Heart right ventricle (tissue), 16 donors: ENCODE data around the gene TMEM18. TPM values are rescaled to one million over a fixed set of nuclear protein-coding genes. Genes with fewer than 3 reads are reported as not detected.

Source experiments
- ATAC-seq, 8 donors: fragments of 200-7000 bp; cut with Tn5 transposase; one replicate each; pipeline ENCODE4 v1.9.1; 2020; ENCODE audit warnings: mild to moderate bottlenecking in 8 of 8, moderate library complexity in 8 of 8, moderate number of reproducible peaks in 1 of 8
- DNase-seq, 2 donors: peaks; one replicate each; pipeline ENCODE4 v3.0.0-alpha.2; 2020
- H3K27ac ChIP-seq, 10 donors: fragments of 200-600 bp; sonication (generic) in 2 of 10; one replicate each; pipeline versions ENCODE4 v1.5.0 to v1.8.0; 2020 to 2022; ENCODE audit warnings: mild to moderate bottlenecking in 3 of 10
- H3K27me3 ChIP-seq, 7 donors: fragments of 200-600 bp; one replicate each; pipeline ENCODE4 v1.8.0; 2021 to 2022; ENCODE audit warnings: mild to moderate bottlenecking in 2 of 7
- H3K36me3 ChIP-seq, 9 donors: fragments of 200-600 bp; sonication (generic) in 1 of 9; one replicate each; pipeline versions ENCODE4 v1.5.0 to v1.8.0; 2020 to 2022; ENCODE audit warnings: mild to moderate bottlenecking in 2 of 9
- H3K4me1 ChIP-seq, 9 donors: fragments of 200-600 bp; sonication (generic) in 1 of 9; one replicate each; pipeline versions ENCODE4 v1.5.0 to v1.8.0; 2020 to 2022; ENCODE audit warnings: mild to moderate bottlenecking in 4 of 9
- H3K4me3 ChIP-seq, 10 donors: fragments of 200-600 bp; sonication (generic) in 2 of 10; one replicate each; pipeline versions ENCODE4 v1.5.0 to v1.8.0; 2020 to 2022; ENCODE audit warnings: mild to moderate bottlenecking in 7 of 10, moderate library complexity in 2 of 10
- H3K9me3 ChIP-seq, 11 donors: fragments of 200-600 bp in 10 of 11; sonication (generic) in 2 of 11; one replicate each; pipeline versions ENCODE4 v1.5.0 to v1.8.0; 2013 to 2022; ENCODE audit warnings: mild to moderate bottlenecking in 2 of 11, control low read depth in 1 of 11, moderate library complexity in 1 of 11
- WGBS, 2 donors: extraction: QIAGEN DNeasy Blood & Tissue Kit; methylation state at CpG; one replicate each; pipeline ENCODE4 v1.1.7; 2013; ENCODE audit warnings: inconsistent platforms in 1 of 2; 5-methylcytosine and 5-hydroxymethylcytosine counted together
- intact Hi-C, 10 donors: fragments of 100-400 bp; cut with DNase I; formaldehyde crosslinking; loops; one replicate each; pipeline versions ENCODE4 v1.11.1 to v1.14.2; 2022
- polyA plus RNA-seq, 2 donors: library from polyadenylated mRNA; stranded (reverse); fragments of 200-250 nt; gene quantifications; one replicate each; pipeline ENCODE4 v1.2.3, GENCODE V29; 2013
- total RNA-seq, 10 donors: library from RNA; stranded (reverse); fragmentation: NEBNext Ultra II Directional in 3 of 10; extraction: Animal tissue kit (Norgen Biotek cat#: 25700) in 3 of 10; gene quantifications; one replicate each; pipeline versions ENCODE4 v1.2.1 to v1.2.4, GENCODE V29; 2021 to 2023
- TF ChIP-seq, protein P1 (sequence below), 9 donors: fragments of 200-600 bp; sonication (generic) in 2 of 9; IDR thresholded peaks; one replicate each; pipeline versions ENCODE4 v1.5.0 to v1.8.0; 2021 to 2022; ENCODE audit warnings: antibody characterized with exemption in 9 of 9, mild to moderate bottlenecking in 5 of 9, moderate library complexity in 1 of 9
- donor health status: Arrhythmogenic right ventricular cardiomyopathy.
- donor health status: ischemic (EF 13 %, LVEDD 7.1; RV severe dilation, severe dysfunction).
- donor health status: healthy with polysubstance abuse.
- donor health status: DM: no; HTN: yes; CAD: no.
- donor health status: DM: no; HTN: no; CAD: no.
- donor health status: ischemic (EF 25% LVEDD 6.9; RV normal size, moderate dysfunction).
- donor health status: ischemic (EF 25% LVEDD 5.7; RV mildly dilated, moderate dysfunction).
- donor health status: healthy.
- donor health status: DM: yes; HTN: yes; CAD: no.
- donor health status: Ischemic cardiomyopathy.
- donor health status: ischemic (EF 35%, LVEDD 5.7; RV mildly dilated, moderate dysfunction).
- donor health status: nonischemic (EF 11% LVEDD 7.7; RV severe dilation, severe dysfunction).
- donor health status: DM: yes; HTN: yes; CAD: no.
- donor health status: PGD.
- donor health status: ischemic (EF 29% LVEDD 5.4; RV normal size, mild dysfunction).
- donor health status: nonischemic (EF 23%, LVEDD 6.1; RV moderate dilation, normal function).

The TMEM18 gene
- total and polyA plus RNA-seq, 12 donors = 10.1 to 21.9 (median 12.2) TPM

DNA sequence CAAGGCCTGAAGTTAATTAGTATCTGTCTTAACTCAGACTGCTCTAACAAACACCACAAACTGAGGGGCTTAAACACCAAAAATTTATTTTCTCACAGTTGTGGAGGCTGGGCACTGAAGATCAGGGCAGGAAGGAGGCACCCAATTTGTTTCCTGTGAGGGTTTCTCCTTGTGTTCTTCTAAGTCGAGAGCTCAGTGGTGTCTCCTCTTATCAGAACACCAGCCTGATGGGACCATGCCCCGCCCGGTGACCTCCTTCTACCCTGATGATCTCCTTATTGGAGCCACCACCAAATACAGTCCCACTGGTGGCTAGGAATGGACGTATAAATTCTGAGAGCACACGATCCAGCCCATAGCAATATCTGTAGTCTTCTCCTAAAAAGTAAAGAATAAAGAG lies 20.5 kb downstream of the TMEM18 start:
- ATAC-seq = no peak
- peaks cover 4 to 47% (median 23%) of the 10 kb centered on the region in 7 donors for H3K27me3 ChIP-seq
- no peak for DNase-seq
- intact Hi-C loops = no loop called here
- WGBS, 2 donors = 75 to 82% methylated on average over 5 of the region's 5 CpGs
- no peak overlapping the region for H3K27ac ChIP-seq
- peaks cover 0 to 7% (median 0%) of the 10 kb centered on the region in 9 donors for H3K4me1 ChIP-seq
- H3K4me3 ChIP-seq = no peak overlapping the region
- no peaks in the 10 kb centered on the region for H3K36me3 ChIP-seq
- TF ChIP-seq, protein P1, sequence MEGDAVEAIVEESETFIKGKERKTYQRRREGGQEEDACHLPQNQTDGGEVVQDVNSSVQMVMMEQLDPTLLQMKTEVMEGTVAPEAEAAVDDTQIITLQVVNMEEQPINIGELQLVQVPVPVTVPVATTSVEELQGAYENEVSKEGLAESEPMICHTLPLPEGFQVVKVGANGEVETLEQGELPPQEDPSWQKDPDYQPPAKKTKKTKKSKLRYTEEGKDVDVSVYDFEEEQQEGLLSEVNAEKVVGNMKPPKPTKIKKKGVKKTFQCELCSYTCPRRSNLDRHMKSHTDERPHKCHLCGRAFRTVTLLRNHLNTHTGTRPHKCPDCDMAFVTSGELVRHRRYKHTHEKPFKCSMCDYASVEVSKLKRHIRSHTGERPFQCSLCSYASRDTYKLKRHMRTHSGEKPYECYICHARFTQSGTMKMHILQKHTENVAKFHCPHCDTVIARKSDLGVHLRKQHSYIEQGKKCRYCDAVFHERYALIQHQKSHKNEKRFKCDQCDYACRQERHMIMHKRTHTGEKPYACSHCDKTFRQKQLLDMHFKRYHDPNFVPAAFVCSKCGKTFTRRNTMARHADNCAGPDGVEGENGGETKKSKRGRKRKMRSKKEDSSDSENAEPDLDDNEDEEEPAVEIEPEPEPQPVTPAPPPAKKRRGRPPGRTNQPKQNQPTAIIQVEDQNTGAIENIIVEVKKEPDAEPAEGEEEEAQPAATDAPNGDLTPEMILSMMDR (IDR thresholded peaks at IDR 0.05) = no peak
- H3K9me3 ChIP-seq = no peaks in the 10 kb centered on the region

DNA sequence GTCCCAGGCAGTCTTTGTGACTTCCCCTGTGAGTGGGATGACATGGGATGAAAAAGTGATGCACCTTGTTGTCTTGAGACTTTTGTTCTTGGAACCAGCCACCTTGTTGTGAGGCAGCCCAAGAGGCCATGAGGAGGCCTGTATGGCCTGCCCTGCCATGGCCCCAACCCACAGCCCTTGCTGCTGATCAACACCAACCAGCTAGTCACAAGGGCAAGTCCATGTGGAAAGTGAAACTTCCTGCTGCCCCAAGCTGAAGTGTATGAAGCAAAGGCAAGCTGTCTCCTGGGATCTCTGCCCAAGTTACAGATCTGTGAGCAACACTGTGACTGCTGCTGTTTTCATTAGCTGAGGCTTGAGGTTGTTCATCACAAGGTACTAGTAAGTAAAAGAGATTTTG lies 21.6 kb downstream of the TMEM18 start:
- peaks cover 4 to 37% (median 16%) of the 10 kb centered on the region in 7 donors for H3K27me3 ChIP-seq
- ATAC-seq (no peak), DNase-seq (no peak)
- no peak overlapping the region for H3K4me3 ChIP-seq
- peaks cover 0 to 4% (median 0%) of the 10 kb centered on the region in 9 donors for H3K4me1 ChIP-seq
- TF ChIP-seq, protein P1 (IDR thresholded peaks at IDR 0.05) = no peak
- intact Hi-C loops = no loop called here
- no peaks in the 10 kb centered on the region for H3K36me3 ChIP-seq
- H3K27ac ChIP-seq = no peak overlapping the region
- no peaks in the 10 kb centered on the region for H3K9me3 ChIP-seq

DNA sequence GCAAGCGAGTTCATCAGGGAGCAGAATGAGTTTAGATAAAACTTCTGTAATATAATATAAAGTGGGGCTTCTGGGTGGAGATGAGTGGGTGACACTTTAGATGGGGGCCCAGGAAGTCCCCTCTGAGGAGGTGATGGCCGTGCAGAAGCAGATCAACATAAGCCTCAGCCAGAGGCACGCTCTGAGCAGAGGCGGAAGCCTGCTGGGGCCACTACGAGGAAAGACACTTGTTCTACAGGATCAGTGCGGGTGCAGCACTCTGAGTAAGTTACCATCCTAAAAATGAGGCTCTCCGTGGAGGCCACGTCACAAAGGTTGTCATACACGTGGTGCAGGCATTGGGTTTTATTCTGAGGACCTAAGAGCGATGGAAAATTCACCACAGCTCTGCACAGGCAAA lies 22.3 kb downstream of the TMEM18 start:
- intact Hi-C loops = no loop called here
- DNase-seq (no peak), ATAC-seq (no peak)
- no peaks in the 10 kb centered on the region for H3K4me1 ChIP-seq
- H3K27ac ChIP-seq = no peak overlapping the region
- H3K27me3 ChIP-seq = peaks cover 3 to 35% (median 10%) of the 10 kb centered on the region in 7 donors
- TF ChIP-seq, protein P1 (IDR thresholded peaks at IDR 0.05) = no peak
- H3K9me3 ChIP-seq = no peaks in the 10 kb centered on the region
- 75 to 77% methylated on average over 10 of the region's 10 CpGs for WGBS, 2 donors
- H3K4me3 ChIP-seq = no peak overlapping the region
- no peaks in the 10 kb centered on the region for H3K36me3 ChIP-seq

DNA sequence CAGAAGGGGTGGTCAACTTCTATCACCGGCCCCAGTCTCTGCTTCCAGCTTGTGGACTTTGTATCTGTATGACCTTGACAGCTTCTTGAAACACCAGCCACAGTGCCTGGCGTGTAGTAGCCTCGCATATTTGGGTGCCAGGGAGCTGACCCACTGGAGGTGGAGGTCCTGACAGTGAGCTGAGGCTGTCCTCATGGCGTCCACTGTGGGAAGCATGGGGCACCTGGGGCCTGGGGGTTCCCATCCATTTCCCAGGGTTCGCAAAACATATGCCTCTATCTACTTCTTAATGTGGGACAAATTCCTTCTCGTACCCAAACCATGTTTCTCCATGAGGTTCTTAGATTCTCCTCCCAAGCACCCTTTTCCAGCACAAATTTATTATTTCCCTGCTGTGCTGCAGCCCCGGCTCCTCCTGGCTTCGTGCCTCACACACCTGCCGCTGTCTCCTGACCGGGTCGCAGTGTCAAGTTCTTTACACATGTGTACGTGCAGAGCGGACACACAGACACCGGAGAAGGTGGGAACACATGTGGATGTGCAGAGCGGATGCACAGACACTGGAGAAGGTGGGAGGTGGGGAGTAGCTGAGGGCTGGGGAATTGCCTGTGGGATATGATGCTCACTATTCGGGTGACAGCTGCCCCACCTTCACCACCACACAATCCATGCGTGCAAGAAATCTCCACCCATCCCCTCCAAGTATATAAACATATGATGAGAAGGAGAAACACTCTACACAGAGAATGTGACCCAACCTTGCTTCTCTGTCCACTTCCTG lies 23.4 kb downstream of the TMEM18 start:
- intact Hi-C loops = no loop called here
- TF ChIP-seq, protein P1 (IDR thresholded peaks at IDR 0.05) = no peak
- no peaks in the 10 kb centered on the region for H3K4me1 ChIP-seq
- ATAC-seq = no peak
- H3K36me3 ChIP-seq = no peaks in the 10 kb centered on the region
- DNase-seq = no peak
- H3K27ac ChIP-seq = no peak overlapping the region
- WGBS, 2 donors = 84 to 85% methylated on average over 17 of the region's 17 CpGs
- H3K27me3 ChIP-seq = peaks cover 0 to 35% (median 15%) of the 10 kb centered on the region in 7 donors
- no peaks in the 10 kb centered on the region for H3K9me3 ChIP-seq
- H3K4me3 ChIP-seq = no peak overlapping the region
